Stimulated activated CD4-positive, alpha-beta T cell treated with anti-CD3 and anti-CD28 coated beads, Interleukin-12 subunit alpha, Interleukin-12 subunit beta, amount 100 ng/mL, for 48 hours (primary cell): ENCODE data around the gene POTEH.
"Not testable (repeated sequence)": the region's sequence is repeated elsewhere in the genome, so short reads cannot be mapped to it uniquely, and the experiment has no call there.

Experiments
- DNase-seq, 3 donors: peaks; one replicate each; pipeline ENCODE4 v3.0.0-alpha.2; 2020; ENCODE audit warnings: low read depth in 2 of 3, low spot score in 1 of 3

Gene POTEH

GRCh38 chr22:15734411-15734810 lies 44.6 kb downstream of the POTEH start:
- DNase-seq: not testable (repeated sequence)

GRCh38 chr22:15738157-15738908 lies 48.5 kb downstream of the POTEH start:
- not testable (repeated sequence) for DNase-seq

GRCh38 chr22:15738909-15739391 lies 49.1 kb downstream of the POTEH start:
- DNase-seq: not testable (repeated sequence)

GRCh38 chr22:15747636-15748323 lies 58.0 kb downstream of the POTEH start:
- DNase-seq: not testable (repeated sequence)

GRCh38 chr22:15749181-15749970 lies 59.5 kb downstream of the POTEH start:
- DNase-seq: not testable (repeated sequence)

GRCh38 chr22:15759443-15760097 lies 69.7 kb downstream of the POTEH start:
- not testable (repeated sequence) for DNase-seq

GRCh38 chr22:15760388-15761150 lies 70.7 kb downstream of the POTEH start:
- not testable (repeated sequence) for DNase-seq

- DNase-seq: not testable (repeated sequence)
Measured at GRCh38 chr22:15761151-15761777, 71.4 kb downstream of the POTEH start.

GRCh38 chr22:15763559-15763958 lies 73.7 kb downstream of the POTEH start:
- DNase-seq: not testable (repeated sequence)
